HG03520 (cell line): Measurements from ENCODE around the gene SMAD6.

Experiments
- ATAC-seq: cut with Tn5 transposase; IDR thresholded peaks from one replicate; pipeline ENCODE4 v1.9.1; 2021; ENCODE audit warnings: mild to moderate bottlenecking, moderate library complexity; ENCODE audit not compliant: unreplicated experiment

Gene SMAD6

GRCh38 chr15:66702787-66703539, 927 bp downstream of the SMAD6 start:
- ATAC-seq, result no peak

DNA sequence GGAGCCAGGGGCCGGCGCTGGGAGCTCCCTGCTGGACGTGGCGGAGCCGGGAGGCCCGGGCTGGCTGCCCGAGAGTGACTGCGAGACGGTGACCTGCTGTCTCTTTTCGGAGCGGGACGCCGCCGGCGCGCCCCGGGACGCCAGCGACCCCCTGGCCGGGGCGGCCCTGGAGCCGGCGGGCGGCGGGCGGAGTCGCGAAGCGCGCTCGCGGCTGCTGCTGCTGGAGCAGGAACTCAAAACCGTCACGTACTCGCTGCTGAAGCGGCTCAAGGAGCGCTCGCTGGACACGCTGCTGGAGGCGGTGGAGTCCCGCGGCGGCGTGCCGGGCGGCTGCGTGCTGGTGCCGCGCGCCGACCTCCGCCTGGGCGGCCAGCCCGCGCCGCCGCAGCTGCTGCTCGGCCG, 1.5 kb downstream of the SMAD6 start:
- ATAC-seq, result no peak

GRCh38 chr15:66704019-66704802, 2.2 kb downstream of the SMAD6 start:
- no peak for ATAC-seq

DNA sequence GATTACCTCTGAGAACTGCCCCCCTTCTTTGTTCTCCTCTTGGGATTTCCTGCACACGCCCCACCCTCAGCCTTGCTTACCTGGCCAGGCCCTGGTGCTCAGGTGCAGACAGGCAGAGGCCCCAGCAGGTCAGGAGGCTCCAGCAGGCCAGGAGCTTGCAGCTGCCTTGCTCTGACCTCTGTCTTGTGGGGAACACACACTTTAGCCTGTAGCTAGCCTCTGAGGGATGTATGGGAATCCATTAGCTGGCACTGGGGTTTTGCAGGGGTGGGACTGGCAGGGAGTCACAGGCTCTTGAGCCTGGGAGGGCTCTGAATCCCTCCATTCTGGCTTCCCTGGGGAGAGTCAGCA, 2.7 kb downstream of the SMAD6 start:
- no peak for ATAC-seq

- ATAC-seq, result no peak
Observed at GRCh38 chr15:66705277-66706146, 3.5 kb downstream of the SMAD6 start.

- no peak for ATAC-seq
Observed at GRCh38 chr15:66706225-66706732, 4.2 kb downstream of the SMAD6 start.

DNA sequence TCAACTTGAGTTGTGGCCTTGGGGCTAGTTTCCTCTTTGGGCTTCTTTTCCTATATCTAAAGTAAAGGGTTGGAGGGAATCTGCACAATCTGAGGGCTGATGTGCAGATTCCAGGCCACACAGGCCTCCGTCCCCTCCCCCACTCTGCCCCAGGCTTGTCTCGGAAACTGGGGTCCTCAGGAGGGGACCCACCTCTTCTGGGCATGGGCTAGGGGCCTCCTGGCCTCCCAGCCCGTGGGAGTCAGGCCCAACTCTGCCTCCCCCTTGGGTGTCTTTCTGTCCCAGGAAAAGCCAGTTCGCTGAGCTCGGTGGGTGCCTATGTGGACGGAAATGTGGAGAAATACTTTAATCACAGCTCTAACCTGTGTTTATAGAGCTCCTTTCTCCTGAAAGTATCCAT, 4.8 kb downstream of the SMAD6 start:
- no peak for ATAC-seq

DNA sequence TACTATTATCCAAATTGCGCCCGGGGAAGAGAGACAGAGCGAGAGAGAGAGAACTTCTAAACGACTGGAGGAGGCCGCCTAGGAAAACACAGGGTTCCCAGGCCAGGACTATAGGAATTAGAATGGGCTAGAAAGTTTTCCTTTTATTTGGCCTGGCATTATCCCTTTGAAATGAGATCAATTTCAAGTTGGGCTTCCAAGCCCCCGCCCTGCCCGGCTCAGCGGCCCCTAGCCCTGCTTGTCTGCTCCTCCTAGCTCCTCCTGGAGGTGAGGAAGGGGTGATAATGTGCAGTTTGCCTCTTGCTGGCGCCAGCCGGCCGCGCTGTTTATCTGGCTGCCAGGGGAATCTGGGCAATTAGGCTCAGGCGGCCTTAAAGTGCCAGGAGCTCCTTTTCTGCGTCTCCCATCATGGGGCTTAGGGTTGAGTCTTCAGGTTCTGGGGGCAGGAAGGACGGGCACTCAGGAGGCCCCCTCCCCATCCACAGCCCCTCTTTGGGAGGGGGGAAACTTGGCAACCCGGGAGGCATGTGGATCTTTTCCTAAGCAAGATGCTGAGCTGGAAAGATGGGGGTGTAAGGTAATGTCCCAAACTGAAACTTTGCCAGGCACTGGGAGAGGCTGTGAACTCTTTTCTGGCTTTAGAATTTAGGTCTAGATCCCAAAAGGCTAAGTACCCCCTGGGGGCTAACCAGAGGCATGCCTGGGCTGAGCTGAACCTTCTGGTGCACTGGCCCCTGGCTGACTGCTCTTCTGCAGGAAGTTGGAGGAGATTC, 5.5 kb downstream of the SMAD6 start:
- ATAC-seq, result no peak

DNA sequence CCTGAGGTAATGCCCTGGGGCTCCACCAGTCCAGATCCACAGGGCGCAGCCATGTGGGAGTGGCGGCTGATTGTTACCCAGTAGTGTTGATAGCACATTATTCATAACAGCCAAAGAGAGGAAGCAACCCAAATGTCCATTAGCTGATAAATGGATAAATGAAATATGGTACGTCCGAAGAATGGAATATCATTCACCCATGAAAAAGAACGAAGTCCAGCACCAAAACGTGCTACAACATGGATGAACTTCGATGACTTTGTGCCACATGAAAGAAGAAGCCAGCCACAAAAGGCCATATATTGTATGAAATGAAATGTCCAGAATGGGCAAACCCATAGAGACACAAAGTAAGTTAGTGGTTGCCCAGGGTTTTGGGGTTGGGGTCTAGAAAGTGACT, 6.4 kb downstream of the SMAD6 start:
- no peak for ATAC-seq

DNA sequence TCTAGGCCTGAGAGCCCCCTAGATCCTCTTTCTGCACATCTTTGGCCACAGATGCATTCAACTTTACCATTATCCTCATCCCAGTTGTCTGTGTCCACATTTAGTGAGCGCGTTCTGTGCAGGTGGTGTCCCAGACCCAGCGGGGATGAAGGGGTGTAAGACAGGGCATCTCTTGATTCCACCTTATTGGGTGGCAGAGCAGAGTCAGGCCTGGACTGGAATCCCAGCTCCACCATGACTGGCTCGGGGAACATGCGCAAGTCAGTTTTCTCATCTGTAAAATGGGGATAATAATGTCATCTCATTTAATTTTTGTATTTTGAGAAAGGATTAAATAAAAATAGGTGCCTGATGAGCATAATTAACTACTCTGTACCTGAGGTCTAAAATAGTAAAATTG, 7.8 kb downstream of the SMAD6 start:
- no peak for ATAC-seq

DNA sequence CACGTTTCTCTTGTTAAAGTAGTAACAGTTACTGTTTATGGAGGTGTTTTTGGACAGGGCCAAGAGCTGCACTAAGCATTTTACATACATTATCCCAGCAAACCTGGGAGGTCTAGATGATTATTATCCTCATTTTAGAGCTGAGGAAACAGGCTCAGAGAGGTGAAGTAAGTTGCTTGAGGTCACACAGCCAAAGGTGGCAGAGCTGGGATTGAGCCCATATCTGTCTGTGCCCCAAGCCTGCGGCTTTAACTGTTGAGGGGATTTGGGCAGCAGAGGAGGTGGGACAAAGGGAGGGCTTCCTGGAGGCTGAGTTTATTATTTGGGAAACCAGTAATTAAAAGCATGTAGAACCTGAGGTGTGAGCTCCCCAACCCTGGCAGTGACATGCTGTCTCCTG, 9.2 kb downstream of the SMAD6 start:
- ATAC-seq, result no peak

- ATAC-seq, result no peak
Observed at GRCh38 chr15:66711862-66712261, 9.8 kb downstream of the SMAD6 start.

DNA sequence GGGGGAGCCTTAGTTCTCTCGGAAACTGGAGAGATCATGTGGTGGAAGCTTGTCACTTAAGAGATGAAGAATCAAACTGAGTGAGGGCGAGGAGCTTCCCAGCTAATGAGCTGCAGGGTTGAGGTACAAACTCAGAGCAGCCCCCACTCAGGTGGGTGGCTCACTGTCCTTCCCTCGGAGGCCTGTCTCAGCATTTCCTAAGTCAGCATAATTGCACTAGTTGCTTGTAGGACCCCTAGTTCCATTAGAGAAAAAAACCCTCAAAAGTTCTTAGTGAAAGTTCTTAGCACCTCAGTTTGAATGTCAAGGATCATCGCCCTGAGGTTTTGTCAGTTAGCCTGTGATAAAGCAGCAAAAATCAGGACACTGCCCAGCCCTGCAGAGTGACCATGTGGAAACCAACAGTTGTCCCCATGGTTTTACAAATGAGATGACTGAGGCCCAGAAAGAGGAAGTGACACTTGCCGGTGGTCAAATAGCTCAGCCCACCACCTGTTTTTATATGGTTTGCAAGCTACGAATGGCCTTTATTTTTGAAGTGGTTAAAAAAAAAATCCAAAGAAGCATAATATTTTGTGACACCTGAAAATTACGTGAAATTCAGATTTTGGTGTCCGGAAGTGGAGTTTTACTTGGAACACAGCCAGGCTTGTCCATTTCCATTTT, 11.9 kb downstream of the SMAD6 start:
- no peak for ATAC-seq

DNA sequence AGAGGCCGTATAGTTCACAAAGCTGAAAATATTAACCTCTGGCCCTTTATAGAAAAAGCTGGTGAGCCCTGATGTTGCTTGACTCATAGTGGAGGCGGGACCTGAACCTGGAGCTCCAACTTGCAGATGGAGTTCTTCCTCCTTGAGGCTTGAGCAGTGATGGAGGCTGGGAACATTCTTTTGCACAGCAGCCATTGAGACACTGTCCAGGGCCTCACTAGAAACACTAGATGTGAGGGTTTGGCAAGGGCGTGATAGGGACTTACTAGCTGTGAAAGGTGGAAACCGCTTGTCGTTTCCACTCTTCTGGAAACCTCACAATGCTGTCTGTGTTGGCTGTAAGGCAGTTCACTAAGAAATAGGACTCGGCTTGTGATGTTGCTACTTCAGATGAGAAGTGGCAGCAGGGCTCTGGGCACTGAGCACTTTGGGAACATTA, 12.5 kb downstream of the SMAD6 start:
- no peak for ATAC-seq

- no peak for ATAC-seq
Observed at GRCh38 chr15:66715181-66715624, 13.2 kb downstream of the SMAD6 start.

DNA sequence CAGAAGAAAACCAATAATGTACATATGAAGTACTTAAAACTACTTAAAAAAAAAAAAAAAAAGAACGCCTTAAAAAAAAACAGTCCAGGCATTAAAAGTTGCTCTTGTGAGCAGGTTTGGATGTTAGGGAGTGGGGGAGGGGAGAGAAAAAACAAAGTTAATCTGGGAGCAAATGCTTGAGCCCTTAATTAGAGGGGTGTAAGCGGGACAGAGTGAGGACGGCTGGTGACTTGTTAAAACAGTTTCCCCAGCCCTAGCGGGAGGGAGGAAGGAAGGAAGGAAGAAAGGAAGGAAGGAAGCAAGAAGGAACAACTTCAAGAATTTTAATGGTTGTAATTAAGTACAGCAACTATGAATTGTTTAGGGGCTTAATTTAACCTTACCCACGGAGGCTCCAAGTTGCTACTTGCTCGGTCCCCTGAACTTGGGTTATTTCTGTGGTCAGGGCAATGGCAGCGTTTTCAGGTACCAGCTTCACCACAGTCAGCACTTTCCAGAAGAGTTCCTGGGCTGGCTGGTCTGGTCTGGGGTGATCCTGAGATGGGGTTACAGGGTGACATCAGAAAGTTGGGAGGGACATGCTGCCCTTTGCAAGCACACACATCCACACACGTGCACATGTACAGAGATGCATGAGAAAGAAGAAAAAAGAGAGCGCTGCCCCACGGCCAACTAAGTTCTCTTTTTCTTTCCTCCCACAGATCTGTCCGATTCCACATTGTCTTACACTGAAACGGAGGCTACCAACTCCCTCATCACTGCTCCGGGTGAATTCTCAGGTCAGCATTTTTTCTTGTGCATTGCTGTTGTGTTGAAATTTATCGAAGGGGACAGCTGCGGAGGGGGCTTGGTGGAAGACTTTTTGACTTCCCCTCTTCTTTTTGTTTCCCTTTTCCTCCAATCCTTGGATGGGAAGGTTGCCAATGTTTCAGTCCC, 14.0 kb downstream of the SMAD6 start:
- ATAC-seq, result no peak

DNA sequence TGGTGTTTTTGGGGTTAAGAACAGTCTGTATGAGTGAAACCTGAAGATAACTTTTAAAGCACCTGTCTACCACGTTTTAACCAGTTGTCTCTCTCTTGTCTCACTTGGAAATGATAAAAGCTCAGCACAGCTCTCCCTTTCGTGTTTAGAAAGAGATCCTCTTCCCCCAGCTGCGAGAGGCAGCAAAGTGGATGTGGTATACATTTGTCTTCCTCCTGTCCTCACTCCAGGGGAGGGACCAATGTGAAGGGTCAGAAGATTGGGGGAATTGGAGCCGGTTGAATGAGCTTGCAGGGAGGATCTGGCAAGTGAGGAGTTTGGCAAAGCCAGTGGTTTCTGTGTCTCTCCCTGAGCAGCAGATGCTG, 14.6 kb downstream of the SMAD6 start:
- no peak for ATAC-seq

GRCh38 chr15:66718220-66718988, 16.4 kb downstream of the SMAD6 start:
- no peak for ATAC-seq
